ENCODE results near the gene BSPH1.

BSPH1 gene

DNA sequence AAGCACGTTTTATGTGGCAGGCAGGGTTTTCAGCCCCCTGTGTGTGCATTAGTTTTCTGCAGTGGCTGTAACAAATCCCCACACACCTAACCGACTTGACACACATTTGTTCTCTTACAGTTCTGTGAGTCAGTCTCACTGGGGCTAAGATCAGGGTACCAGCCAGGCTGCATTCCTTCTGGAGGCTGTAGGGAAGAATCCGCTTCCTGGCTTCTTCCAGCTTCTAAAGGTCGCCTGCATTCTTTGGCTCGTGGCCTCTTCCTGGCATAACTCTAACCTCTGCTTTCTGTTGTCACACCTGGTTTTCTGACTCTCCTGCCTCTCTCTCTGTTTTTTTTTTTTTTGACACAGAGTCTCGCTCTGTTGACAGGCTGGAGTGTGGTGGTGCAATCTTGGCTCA, 8.9 kb upstream of the BSPH1 start:
- DNase-seq = no peak
- Histone ChIP-seq H3K27ac (no peak overlapping the region), H3K4me3 (ENCODE audit: low read depth, low read length) (no peak overlapping the region), H3K27me3 (ENCODE audit: insufficient read depth, low read depth, severe bottlenecking) (no peaks in the 10 kb centered on the region), H3K36me3 (no peaks in the 10 kb centered on the region), H3K9me3 (ENCODE audit: severe bottlenecking) (peaks cover 10% of the 10 kb centered on the region)
- TF ChIP-seq, protein P1, sequence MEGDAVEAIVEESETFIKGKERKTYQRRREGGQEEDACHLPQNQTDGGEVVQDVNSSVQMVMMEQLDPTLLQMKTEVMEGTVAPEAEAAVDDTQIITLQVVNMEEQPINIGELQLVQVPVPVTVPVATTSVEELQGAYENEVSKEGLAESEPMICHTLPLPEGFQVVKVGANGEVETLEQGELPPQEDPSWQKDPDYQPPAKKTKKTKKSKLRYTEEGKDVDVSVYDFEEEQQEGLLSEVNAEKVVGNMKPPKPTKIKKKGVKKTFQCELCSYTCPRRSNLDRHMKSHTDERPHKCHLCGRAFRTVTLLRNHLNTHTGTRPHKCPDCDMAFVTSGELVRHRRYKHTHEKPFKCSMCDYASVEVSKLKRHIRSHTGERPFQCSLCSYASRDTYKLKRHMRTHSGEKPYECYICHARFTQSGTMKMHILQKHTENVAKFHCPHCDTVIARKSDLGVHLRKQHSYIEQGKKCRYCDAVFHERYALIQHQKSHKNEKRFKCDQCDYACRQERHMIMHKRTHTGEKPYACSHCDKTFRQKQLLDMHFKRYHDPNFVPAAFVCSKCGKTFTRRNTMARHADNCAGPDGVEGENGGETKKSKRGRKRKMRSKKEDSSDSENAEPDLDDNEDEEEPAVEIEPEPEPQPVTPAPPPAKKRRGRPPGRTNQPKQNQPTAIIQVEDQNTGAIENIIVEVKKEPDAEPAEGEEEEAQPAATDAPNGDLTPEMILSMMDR (IDR thresholded peaks at IDR 0.05; ENCODE audit: low read depth, low read length) = no peak

DNA sequence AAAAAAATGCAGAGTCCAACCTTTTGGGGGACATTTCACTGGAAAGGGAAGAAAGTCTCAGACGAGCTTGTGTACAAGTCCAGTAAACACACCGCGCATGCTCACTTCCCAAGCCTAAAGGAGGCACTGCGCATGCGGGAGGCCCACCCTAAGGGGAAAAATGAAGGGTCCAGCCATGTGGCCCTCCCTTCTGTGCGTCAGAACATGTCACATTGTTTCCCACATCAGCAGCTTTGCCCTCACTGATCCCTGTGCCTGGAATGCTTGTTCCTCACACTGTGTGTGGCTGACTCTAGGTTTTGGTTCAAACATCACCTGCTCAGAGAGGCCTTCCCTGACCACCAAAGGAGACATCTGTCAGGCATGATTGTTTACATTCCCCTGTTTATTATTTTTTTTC, 6.8 kb upstream of the BSPH1 start:
- TF ChIP-seq, protein P1 (IDR thresholded peaks at IDR 0.05; ENCODE audit: low read depth, low read length) = no peak
- H3K36me3 ChIP-seq = no peaks in the 10 kb centered on the region
- H3K9me3 ChIP-seq (ENCODE audit: severe bottlenecking) = peaks cover 10% of the 10 kb centered on the region
- H3K4me3 ChIP-seq (ENCODE audit: low read depth, low read length) = no peak overlapping the region
- DNase-seq = no peak
- H3K27me3 ChIP-seq (ENCODE audit: insufficient read depth, low read depth, severe bottlenecking) = no peaks in the 10 kb centered on the region
- no peak overlapping the region for H3K27ac ChIP-seq

DNA sequence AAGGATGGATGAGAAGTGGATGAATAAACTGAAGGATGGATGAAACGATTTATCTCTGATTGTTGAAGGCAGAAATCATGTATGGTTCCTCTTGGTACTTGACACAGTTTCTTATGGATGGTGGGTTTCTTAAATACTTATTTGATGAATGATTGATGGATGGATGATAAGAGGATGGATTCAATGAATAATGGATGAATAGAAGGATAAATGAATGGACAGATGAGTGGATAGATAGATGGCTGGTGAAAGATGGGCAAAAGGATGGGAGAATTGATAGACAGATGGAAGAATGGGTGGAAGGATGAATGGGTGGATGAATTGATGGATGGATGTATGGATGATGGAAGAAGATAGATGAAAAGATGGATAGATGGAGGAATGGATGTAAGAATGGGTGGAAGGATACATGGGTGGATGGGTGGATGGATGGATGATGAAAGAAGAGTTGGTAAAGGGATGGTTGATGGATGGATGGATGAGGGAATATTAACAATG, 4.3 kb upstream of the BSPH1 start:
- no peaks in the 10 kb centered on the region for H3K27me3 ChIP-seq (ENCODE audit: insufficient read depth, low read depth, severe bottlenecking)
- no peak for DNase-seq
- H3K9me3 ChIP-seq (ENCODE audit: severe bottlenecking) = peaks cover 10% of the 10 kb centered on the region
- TF ChIP-seq, protein P1 (IDR thresholded peaks at IDR 0.05; ENCODE audit: low read depth, low read length) = no peak
- H3K4me3 ChIP-seq (ENCODE audit: low read depth, low read length) = no peak overlapping the region
- no peaks in the 10 kb centered on the region for H3K36me3 ChIP-seq
- H3K27ac ChIP-seq = no peak overlapping the region

DNA sequence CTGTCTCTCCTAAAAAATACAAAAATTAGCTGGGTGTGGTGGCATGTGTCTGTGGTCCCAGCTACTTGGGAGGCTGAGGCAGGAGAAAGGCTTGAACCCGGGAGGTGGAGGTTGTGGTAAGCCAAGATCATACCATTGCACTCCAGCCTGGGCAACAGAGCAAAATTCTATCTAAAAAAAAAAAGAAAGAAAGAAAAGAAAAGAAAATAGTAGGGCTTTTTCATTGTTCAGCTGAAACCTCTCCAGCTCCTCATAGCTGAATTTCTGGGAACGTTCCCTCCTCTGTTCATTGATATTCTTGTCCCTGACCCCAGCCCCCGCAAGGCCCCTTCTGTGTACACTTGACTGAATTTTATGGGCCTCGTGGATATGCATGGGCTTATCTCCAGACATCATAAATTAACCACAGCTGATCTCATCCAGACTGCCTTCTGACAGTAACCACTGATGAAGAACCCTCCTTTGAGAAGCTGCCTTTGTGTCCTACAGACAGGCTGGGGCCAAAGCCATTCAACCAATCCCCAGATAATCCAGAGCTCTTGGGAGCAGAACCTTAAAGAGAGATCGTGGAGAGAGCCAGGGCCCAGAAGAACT, 2.3 kb upstream of the BSPH1 start, which contains the start of gene ELSPBP1:
TSS of gene ELSPBP1 (plus strand) at position 424 of the 594 bp plus-strand sequence. CDS start 14,036 bp downstream, outside the sequence.
- H3K9me3 ChIP-seq (ENCODE audit: severe bottlenecking) = peaks cover 4% of the 10 kb centered on the region
- H3K27me3 ChIP-seq (ENCODE audit: insufficient read depth, low read depth, severe bottlenecking) = no peaks in the 10 kb centered on the region
- DNase-seq = peak; percentile 76
- TF ChIP-seq, protein P1 (IDR thresholded peaks at IDR 0.05; ENCODE audit: low read depth, low read length) = no peak
- no peaks in the 10 kb centered on the region for H3K36me3 ChIP-seq
- H3K4me3 ChIP-seq (ENCODE audit: low read depth, low read length) = no peak within 1 kb of the TSS
- H3K27ac ChIP-seq = peak within 1 kb of the TSS; percentile 87

DNA sequence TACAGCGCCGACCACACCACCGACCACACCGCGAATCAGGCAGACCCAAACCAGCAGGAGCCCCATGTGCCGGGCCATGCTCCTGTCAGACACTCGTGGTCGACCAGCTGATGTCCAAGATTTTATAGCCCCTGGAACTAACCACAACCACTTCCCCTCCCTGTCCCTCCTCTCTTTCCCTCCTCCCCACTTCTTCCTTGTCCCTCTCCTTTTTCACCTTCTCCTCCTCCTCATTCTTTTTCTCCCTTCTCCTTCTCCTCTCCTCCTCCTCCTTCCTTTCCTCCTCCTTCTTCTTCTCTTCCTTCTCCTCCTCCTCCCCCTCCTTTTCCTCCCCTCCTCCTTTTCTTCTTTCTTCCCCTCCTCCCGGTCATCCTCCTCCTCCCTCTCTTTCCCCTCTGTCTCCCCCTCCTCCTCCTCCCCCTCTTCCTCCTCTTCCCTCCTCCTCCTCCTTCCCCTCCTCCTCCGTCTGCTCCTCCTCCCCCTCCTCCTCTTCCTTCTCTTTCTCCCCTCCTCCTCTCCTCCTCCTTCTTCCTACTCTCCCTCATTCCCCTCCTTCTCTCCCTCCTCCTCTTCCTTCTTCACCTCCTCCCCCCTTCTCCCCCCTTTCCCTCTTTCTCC, 670 bp downstream of the BSPH1 start:
- TF ChIP-seq, protein P1 (IDR thresholded peaks at IDR 0.05; ENCODE audit: low read depth, low read length) = no peak
- Histone ChIP-seq H3K36me3 (no peaks in the 10 kb centered on the region), H3K9me3 (ENCODE audit: severe bottlenecking) (peaks cover 3% of the 10 kb centered on the region), H3K27me3 (ENCODE audit: insufficient read depth, low read depth, severe bottlenecking) (no peaks in the 10 kb centered on the region), H3K27ac (no peak overlapping the region), H3K4me3 (ENCODE audit: low read depth, low read length) (no peak overlapping the region)
- no peak for DNase-seq
